GM23248 (cell line): Measurements from ENCODE around the gene SYNDIG1L. TPM values are rescaled to one million over a fixed set of nuclear protein-coding genes. Genes with fewer than 3 reads are reported as not detected.

Experiments
- DNase-seq: peaks from one replicate; pipeline ENCODE4 v3.0.0-alpha.2; 2015
- H2AFZ ChIP-seq: fragments of 200-600 bp; sonication (generic); 2 replicates; pipeline ENCODE4 v1.6.1; 2016; ENCODE audit warnings: antibody characterized with exemption
- H3F3A ChIP-seq: fragments of 200-600 bp; sonication (generic); 2 replicates; pipeline ENCODE4 v1.6.1; 2016; ENCODE audit warnings: mild to moderate bottlenecking, antibody characterized with exemption, mixed run types; ENCODE audit not compliant: insufficient read depth
- H3K27ac ChIP-seq: fragments of 200-600 bp; sonication (generic); 2 replicates; pipeline ENCODE4 v1.5.1; 2016; ENCODE audit warnings: mild to moderate bottlenecking
- H3K27me3 ChIP-seq: fragments of 200-600 bp; sonication (generic); replicated peaks from 2 replicates; pipeline ENCODE4 v1.6.1; 2016; ENCODE audit warnings: mild to moderate bottlenecking; ENCODE audit not compliant: insufficient read depth
- H3K36me3 ChIP-seq: fragments of 200-600 bp; sonication (generic); 2 replicates; pipeline ENCODE4 v1.6.1; 2016; ENCODE audit warnings: low read depth, mild to moderate bottlenecking
- H3K4me1 ChIP-seq: fragments of 200-600 bp; sonication (generic); 2 replicates; pipeline ENCODE4 v1.6.1; 2016; ENCODE audit warnings: mild to moderate bottlenecking; ENCODE audit not compliant: insufficient read depth
- H3K4me2 ChIP-seq: fragments of 200-600 bp; sonication (generic); one replicate; pipeline ENCODE4 v1.6.1; 2016; ENCODE audit warnings: mild to moderate bottlenecking; ENCODE audit not compliant: unreplicated experiment
- H3K4me3 ChIP-seq: fragments of 200-600 bp; sonication (generic); 2 replicates; pipeline ENCODE4 v1.5.1; 2016; ENCODE audit warnings: mild to moderate bottlenecking
- H3K79me2 ChIP-seq: fragments of 200-600 bp; sonication (generic); 2 replicates; pipeline ENCODE4 v1.6.1; 2016; ENCODE audit warnings: mild to moderate bottlenecking; ENCODE audit not compliant: insufficient read depth
- H3K9ac ChIP-seq: fragments of 200-600 bp; sonication (generic); 2 replicates; pipeline ENCODE4 v1.6.1; 2016; ENCODE audit warnings: mild to moderate bottlenecking
- H3K9me2 ChIP-seq: fragments of 200-600 bp; sonication (generic); 2 replicates; pipeline ENCODE4 v1.6.1; 2016; ENCODE audit warnings: mixed run types, mild to moderate bottlenecking, moderate library complexity; ENCODE audit not compliant: insufficient read depth
- H3K9me3 ChIP-seq: fragments of 200-600 bp; sonication (generic); one replicate; pipeline ENCODE4 v1.6.1; 2017; ENCODE audit warnings: low read depth
- H4K20me1 ChIP-seq: fragments of 200-600 bp; sonication (generic); 2 replicates; pipeline ENCODE4 v1.6.0; 2016; ENCODE audit not compliant: insufficient read depth
- EZH2 ChIP-seq: fragments of 200-600 bp; sonication (generic); IDR thresholded peaks from 2 replicates; pipeline ENCODE4 v1.6.1; 2018; ENCODE audit warnings: antibody characterized with exemption, mild to moderate bottlenecking; ENCODE audit not compliant: insufficient read depth, poor library complexity, severe bottlenecking
- EZH2phosphoT487 ChIP-seq: fragments of 200-600 bp; sonication (generic); IDR thresholded peaks from 2 replicates; pipeline ENCODE4 v1.6.1; 2018; ENCODE audit warnings: antibody characterized with exemption, moderate library complexity, mild to moderate bottlenecking, low read depth; ENCODE audit not compliant: insufficient read depth
- WGBS, 2 experiments: methylation state at CpG; one replicate each; pipeline ENCODE4 v1.1.6; 2015 to 2017; ENCODE audit warnings: low lambda C conversion rate in 2 of 2, low coverage in 1 of 2; ENCODE audit errors: missing lambda C conversion rate in 2 of 2; 5-methylcytosine and 5-hydroxymethylcytosine counted together
- in situ Hi-C: fragments of 300-500 bp; cut with MboI; formaldehyde crosslinking; loops from 2 replicates; pipeline ENCODE4 v1.15.0; 2020
- polyA plus RNA-seq: library from polyadenylated mRNA; unstranded; fragments of >200 nt; fragmentation: Nextera tagmentation; extraction: Ambion mirVana; gene quantifications from 2 replicates; pipeline ENCODE4 v1.2.1, GENCODE V29; 2016
- total RNA-seq: library from RNA; depleted of rRNA; stranded (reverse); fragments of >200 nt; shearing (Covaris generic); gene quantifications from 2 replicates; pipeline ENCODE4 v1.2.3, GENCODE V29; 2014

SYNDIG1L gene
- total and polyA plus RNA-seq, 2 experiments from 2014 or later, result not detected

- no peaks in the 10 kb centered on the region for H3K79me2 ChIP-seq
- no peaks in the 10 kb centered on the region for H3K36me3 ChIP-seq
- WGBS, 2 experiments, result 12 to 25% methylated on average over 9 to 23 of the region's 66 CpGs
- no peaks in the 10 kb centered on the region for H3F3A ChIP-seq
- H4K20me1 ChIP-seq, result no peaks in the 10 kb centered on the region
- peaks cover 40% of the 10 kb centered on the region for H3K27me3 ChIP-seq
- TF ChIP-seq EZH2phosphoT487 (no peak), EZH2 (no peak)
- H3K4me3 ChIP-seq, result no peak overlapping the region
- no peaks in the 10 kb centered on the region for H3K9me3 ChIP-seq
- peak; percentile 55 for DNase-seq
- no peak overlapping the region for H3K27ac ChIP-seq
- no peaks in the 10 kb centered on the region for H3K4me1 ChIP-seq
- no peaks in the 10 kb centered on the region for H3K9me2 ChIP-seq
- no peak overlapping the region for H2AFZ ChIP-seq
- in situ Hi-C loops, result no loop called here
- no peak overlapping the region for H3K9ac ChIP-seq
- H3K4me2 ChIP-seq, result no peak overlapping the region
Observed at GRCh38 chr14:74425525-74426201, 347 bp downstream of the SYNDIG1L start.

- H3K4me1 ChIP-seq, result no peaks in the 10 kb centered on the region
- H2AFZ ChIP-seq, result no peak overlapping the region
- H3K9me2 ChIP-seq, result no peaks in the 10 kb centered on the region
- TF ChIP-seq EZH2, result no peak
- no peak for TF ChIP-seq EZH2phosphoT487
- in situ Hi-C loops, result no loop called here
- DNase-seq, result no peak
- H3K27me3 ChIP-seq, result peaks cover 47% of the 10 kb centered on the region
- H3K9me3 ChIP-seq, result no peaks in the 10 kb centered on the region
- H3K9ac ChIP-seq, result no peak overlapping the region
- no peaks in the 10 kb centered on the region for H3K79me2 ChIP-seq
- H3K36me3 ChIP-seq, result no peaks in the 10 kb centered on the region
- no peaks in the 10 kb centered on the region for H4K20me1 ChIP-seq
- no peak overlapping the region for H3K27ac ChIP-seq
- WGBS, 2 experiments, result 53 to 58% methylated on average over 3 of the region's 3 CpGs
- H3K4me2 ChIP-seq, result no peak overlapping the region
- H3F3A ChIP-seq, result no peaks in the 10 kb centered on the region
- no peak overlapping the region for H3K4me3 ChIP-seq
Observed at GRCh38 chr14:74424606-74425005, 1.4 kb downstream of the SYNDIG1L start.

GRCh38 chr14:74423246-74423645, 2.8 kb downstream of the SYNDIG1L start:
- Histone ChIP-seq H3K4me3 (no peak overlapping the region), H3K79me2 (no peaks in the 10 kb centered on the region), H3K9me2 (no peaks in the 10 kb centered on the region), H3K4me1 (no peaks in the 10 kb centered on the region), H3K9me3 (no peaks in the 10 kb centered on the region), H3K27ac (no peak overlapping the region), H4K20me1 (no peaks in the 10 kb centered on the region), H3F3A (no peaks in the 10 kb centered on the region), H3K9ac (no peak overlapping the region), H2AFZ (no peak overlapping the region), H3K36me3 (no peaks in the 10 kb centered on the region), H3K27me3 (peaks cover 48% of the 10 kb centered on the region), H3K4me2 (no peak overlapping the region)
- in situ Hi-C loops, result no loop called here
- no peak for DNase-seq
- TF ChIP-seq EZH2, result no peak
- TF ChIP-seq EZH2phosphoT487, result no peak
- whole genome bisulfite sequencing, 2 experiments, result 49 to 55% methylated on average over 7 of the region's 7 CpGs

GRCh38 chr14:74421981-74422380, 4.0 kb downstream of the SYNDIG1L start:
- no peak overlapping the region for H3K4me3 ChIP-seq
- in situ Hi-C loops, result no loop called here
- H3K27ac ChIP-seq, result no peak overlapping the region
- no peak for TF ChIP-seq EZH2
- TF ChIP-seq EZH2phosphoT487, result no peak
- H3K4me1 ChIP-seq, result no peaks in the 10 kb centered on the region
- no peaks in the 10 kb centered on the region for H4K20me1 ChIP-seq
- H3K36me3 ChIP-seq, result no peaks in the 10 kb centered on the region
- no peaks in the 10 kb centered on the region for H3K9me3 ChIP-seq
- DNase-seq, result no peak
- no peak overlapping the region for H2AFZ ChIP-seq
- peaks cover 51% of the 10 kb centered on the region for H3K27me3 ChIP-seq
- no peak overlapping the region for H3K9ac ChIP-seq
- WGBS, 2 experiments, result 37 to 41% methylated on average over 5 of the region's 5 CpGs
- H3F3A ChIP-seq, result no peaks in the 10 kb centered on the region
- no peaks in the 10 kb centered on the region for H3K79me2 ChIP-seq
- H3K9me2 ChIP-seq, result no peaks in the 10 kb centered on the region
- no peak overlapping the region for H3K4me2 ChIP-seq

- Histone ChIP-seq H2AFZ (no peak overlapping the region), H3K9me2 (no peaks in the 10 kb centered on the region), H3K9me3 (no peaks in the 10 kb centered on the region), H3K27me3 (peaks cover 56% of the 10 kb centered on the region), H3K4me2 (no peak overlapping the region), H3K36me3 (no peaks in the 10 kb centered on the region), H4K20me1 (no peaks in the 10 kb centered on the region), H3K4me3 (no peak overlapping the region), H3K27ac (no peak overlapping the region), H3K4me1 (no peaks in the 10 kb centered on the region), H3F3A (no peaks in the 10 kb centered on the region), H3K9ac (no peak overlapping the region), H3K79me2 (no peaks in the 10 kb centered on the region)
- DNase-seq, result no peak
- in situ Hi-C loops, result no loop called here
- 64 to 65% methylated on average over 5 of the region's 5 CpGs for WGBS, 2 experiments
- TF ChIP-seq EZH2phosphoT487, result no peak
- TF ChIP-seq EZH2, result no peak
Observed at GRCh38 chr14:74419086-74419485, 6.9 kb downstream of the SYNDIG1L start.
